ENCODE data around the gene STIM2. TPM values are rescaled to one million over a fixed set of nuclear protein-coding genes. Genes with fewer than 3 reads are reported as not detected.

Gene STIM2
- total and polyA plus RNA-seq, 2 of the 4 experiments (the other 2 are of a cell fraction) = 16.1 to 27.6 TPM

GRCh38 chr4:26991057-26991456 is 130.4 kb downstream of the STIM2 start:
- H2BK5ac ChIP-seq (ENCODE audit: low read depth, low read length, poor library complexity, severe bottlenecking) = no peak overlapping the region
- H3K9ac ChIP-seq (ENCODE audit: low read depth, low read length) = no peak overlapping the region
- H3K9me1 ChIP-seq (ENCODE audit: insufficient read depth, low read length) = no peaks in the 10 kb centered on the region
- no peak overlapping the region for H3K14ac ChIP-seq (replicated peaks; ENCODE audit: low read depth, low read length)
- H3K27me3 ChIP-seq (ENCODE audit: control insufficient read depth, insufficient read depth, low read length) = no peaks in the 10 kb centered on the region
- in situ Hi-C loops (cut with MboI; ENCODE audit: low sequenced_read_pairs) = no loop called here
- H3K4ac ChIP-seq (ENCODE audit: low read depth, low read length) = no peak overlapping the region
- no peak overlapping the region for H3K23ac ChIP-seq (ENCODE audit: low read depth, low read length)
- H3K4me2 ChIP-seq (ENCODE audit: low read depth, low read length) = no peak overlapping the region
- no peak overlapping the region for H2AFZ ChIP-seq (replicated peaks; ENCODE audit: low read length, poor library complexity)
- H4K91ac ChIP-seq (ENCODE audit: insufficient read depth, low read depth, low read length) = no peak overlapping the region
- H3K9me3 ChIP-seq (ENCODE audit: control insufficient read depth, insufficient read depth, low read length) = no peaks in the 10 kb centered on the region
- POLR2A ChIA-PET (ENCODE audit: unreplicated experiment) = interaction anchor here (0.6 kb wide), 1 partner anchor 105 kb away, joined by 3 read pairs; no protein-coding TSS in a partner anchor
- no peak overlapping the region for H2BK20ac ChIP-seq (ENCODE audit: low read depth, low read length)
- TF ChIP-seq POLR2A (IDR thresholded peaks at IDR 0.05; ENCODE audit: low read depth, low read length) = no peak
- H2BK120ac ChIP-seq (ENCODE audit: low read depth, low read length) = no peak overlapping the region
- no CpG with 5 or more reads among the region's 3 CpGs for WGBS, 2 experiments (ENCODE audit: extremely low coverage in 2 of 2, insufficient read length in 1 of 2)
- no peak overlapping the region for H2AK5ac ChIP-seq (ENCODE audit: low read depth, low read length)
- H3K4me1 ChIP-seq (ENCODE audit: control insufficient read depth, insufficient read depth, low read length) = peaks cover 2% of the 10 kb centered on the region; the same call in 1 of the 2 replicates
- H3K4me3 ChIP-seq (ENCODE audit: insufficient read depth, low read depth, low read length) = no peak overlapping the region
- intact Hi-C loops (cut with micrococcal nuclease) = no loop called here
- no peak overlapping the region for H4K5ac ChIP-seq (ENCODE audit: low read depth, low read length)
- CTCF ChIA-PET = interaction anchor here (1.1 kb wide), 1 partner anchor 15 kb away, joined by 3 read pairs; no protein-coding TSS in a partner anchor
- no peak overlapping the region for H2BK15ac ChIP-seq (ENCODE audit: low read depth, low read length)
- dilution Hi-C loops (cut with HindIII; ENCODE audit: low sequenced_read_pairs, unreplicated experiment) = no loop called here
- BruUV-seq (replicated peaks) = no TSS peak
- H4K8ac ChIP-seq (ENCODE audit: low read depth in 2 of 2, low read length in 2 of 2) = no peak overlapping the region
- H3K27ac ChIP-seq (ENCODE audit: insufficient read depth, low read length) = no peak overlapping the region
- no peaks in the 10 kb centered on the region for H3K36me3 ChIP-seq (ENCODE audit: control insufficient read depth, insufficient read depth, low read length)
- no peaks in the 10 kb centered on the region for H3K79me1 ChIP-seq (ENCODE audit: low read depth in 1 of 2, low read length in 2 of 2)
- no peak for DNase-seq
- no peak for ATAC-seq (ENCODE audit: low read depth)
- no peak overlapping the region for H3K56ac ChIP-seq (ENCODE audit: extremely low read depth, insufficient read depth, low read length)
- H3K18ac ChIP-seq (ENCODE audit: low read depth, low read length) = no peak overlapping the region
- no peaks in the 10 kb centered on the region for H4K20me1 ChIP-seq (ENCODE audit: insufficient read depth, low read length)
- no peak overlapping the region for H2AK9ac ChIP-seq (replicated peaks; ENCODE audit: low read depth, low read length, poor library complexity)
